GM15510 (cell line): Measurements from ENCODE around the gene PIK3C3.

Experiments used
- POLR2A ChIP-seq: IDR thresholded peaks from 3 replicates; pipeline ENCODE4 v1.6.1; 2011; ENCODE audit warnings: borderline replicate concordance; ENCODE audit not compliant: insufficient read length; ENCODE audit errors: extremely low read depth

The PIK3C3 gene

DNA sequence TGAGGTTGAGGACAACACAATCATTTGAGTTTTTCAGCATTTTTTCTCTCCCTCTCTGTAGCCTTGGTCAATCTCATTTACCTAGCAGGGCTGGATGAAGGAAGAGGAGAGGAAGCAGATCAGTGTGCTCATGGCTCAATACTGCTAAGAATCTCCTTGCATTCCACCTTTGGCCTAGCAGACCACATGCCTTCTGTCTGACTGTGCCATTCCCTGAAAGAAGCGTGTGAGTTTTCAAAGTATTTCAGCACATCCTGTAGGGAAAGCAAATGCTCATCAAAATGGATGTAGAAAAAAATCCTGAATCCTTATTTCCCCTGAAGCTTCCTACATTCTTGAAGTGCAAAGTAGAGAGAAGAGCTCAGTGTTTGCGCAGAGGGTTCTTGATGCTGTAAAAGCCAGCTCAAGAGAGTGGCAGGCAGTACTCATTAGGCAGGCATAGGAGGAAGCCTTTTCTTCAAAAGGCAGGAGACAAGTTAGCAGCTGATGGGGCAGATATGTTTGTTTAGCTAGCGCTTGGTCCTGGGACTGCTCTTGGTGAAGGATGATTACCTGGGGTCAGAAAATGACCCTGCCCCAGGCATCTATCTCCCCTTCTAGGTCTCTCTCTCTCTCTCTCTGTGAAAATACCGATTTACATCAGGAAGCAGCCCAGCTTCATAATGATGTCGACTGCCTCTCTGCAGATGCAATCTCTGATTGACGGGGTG is 14.4 kb upstream of the PIK3C3 start:
- no peak for TF ChIP-seq POLR2A

DNA sequence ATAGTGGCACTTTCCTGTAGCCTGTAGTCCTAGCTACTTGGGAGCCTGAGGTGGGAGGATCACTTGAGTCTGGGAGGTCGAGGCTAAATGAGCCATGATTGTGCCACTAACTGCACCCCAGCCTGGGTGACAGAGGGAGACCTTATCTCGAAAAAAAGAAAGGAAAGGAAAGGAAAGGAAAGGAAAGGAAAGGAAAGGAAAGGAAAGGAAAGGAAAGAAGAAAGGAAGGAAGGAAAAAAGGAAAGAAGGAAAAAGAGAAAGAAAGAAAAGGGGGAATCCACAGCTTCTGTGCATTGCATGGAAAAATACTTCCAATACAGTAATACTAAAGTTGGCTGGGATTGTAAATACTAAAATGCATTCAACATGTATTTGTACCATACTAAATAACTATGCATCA is 12.8 kb upstream of the PIK3C3 start:
- TF ChIP-seq POLR2A, result no peak

- TF ChIP-seq POLR2A, result no peak
Observed at GRCh38 chr18:41948544-41949110, 6.4 kb upstream of the PIK3C3 start.

GRCh38 chr18:41949206-41949920 is 5.7 kb upstream of the PIK3C3 start:
- no peak for TF ChIP-seq POLR2A

GRCh38 chr18:41955688-41956087 is 654 bp downstream of the PIK3C3 start:
- no peak for TF ChIP-seq POLR2A

DNA sequence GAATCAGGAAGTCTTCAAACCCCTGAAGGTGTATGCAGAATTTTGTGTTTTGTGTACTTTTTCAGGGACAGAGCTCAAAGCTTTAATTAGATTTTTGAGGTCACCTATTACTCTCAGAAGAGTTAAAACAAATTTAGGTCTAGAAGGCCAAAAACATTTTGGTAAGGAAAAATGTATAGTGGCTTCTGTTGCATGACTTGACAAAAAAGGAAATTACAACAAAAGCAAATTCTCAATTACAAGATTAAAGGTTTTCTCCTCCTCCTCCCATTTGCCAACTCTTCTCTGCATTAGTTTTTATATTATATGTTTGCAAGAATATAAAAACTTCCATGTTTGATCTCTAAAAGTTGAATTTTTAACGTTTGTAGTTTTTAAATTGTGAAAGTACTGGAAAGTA is 4.0 kb downstream of the PIK3C3 start:
- TF ChIP-seq POLR2A, result no peak

GRCh38 chr18:41965634-41966255 is 10.7 kb downstream of the PIK3C3 start:
- no peak for TF ChIP-seq POLR2A

GRCh38 chr18:41966943-41967342 is 11.9 kb downstream of the PIK3C3 start:
- TF ChIP-seq POLR2A, result no peak

DNA sequence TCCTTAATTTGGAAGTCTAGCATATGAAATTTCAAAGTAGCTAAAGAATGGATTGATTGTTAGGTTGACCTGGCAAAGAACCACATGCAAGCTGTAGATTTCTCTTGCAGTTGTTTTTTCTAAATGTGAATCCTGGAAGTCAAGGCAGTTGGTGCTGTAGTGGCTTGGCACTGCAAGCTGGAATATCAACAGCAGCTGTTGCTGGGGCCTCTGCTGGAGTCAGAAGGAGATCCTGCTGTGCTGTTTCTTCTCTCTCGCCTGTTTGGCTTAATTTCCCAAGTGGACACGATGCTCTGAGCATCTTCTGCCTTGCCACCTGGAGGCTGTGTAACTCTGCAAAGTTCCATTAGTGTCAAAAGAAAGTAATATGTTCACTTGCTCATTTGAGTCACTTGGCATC is 12.6 kb downstream of the PIK3C3 start:
- TF ChIP-seq POLR2A, result no peak

GRCh38 chr18:41969881-41970280 is 14.8 kb downstream of the PIK3C3 start:
- TF ChIP-seq POLR2A, result no peak

DNA sequence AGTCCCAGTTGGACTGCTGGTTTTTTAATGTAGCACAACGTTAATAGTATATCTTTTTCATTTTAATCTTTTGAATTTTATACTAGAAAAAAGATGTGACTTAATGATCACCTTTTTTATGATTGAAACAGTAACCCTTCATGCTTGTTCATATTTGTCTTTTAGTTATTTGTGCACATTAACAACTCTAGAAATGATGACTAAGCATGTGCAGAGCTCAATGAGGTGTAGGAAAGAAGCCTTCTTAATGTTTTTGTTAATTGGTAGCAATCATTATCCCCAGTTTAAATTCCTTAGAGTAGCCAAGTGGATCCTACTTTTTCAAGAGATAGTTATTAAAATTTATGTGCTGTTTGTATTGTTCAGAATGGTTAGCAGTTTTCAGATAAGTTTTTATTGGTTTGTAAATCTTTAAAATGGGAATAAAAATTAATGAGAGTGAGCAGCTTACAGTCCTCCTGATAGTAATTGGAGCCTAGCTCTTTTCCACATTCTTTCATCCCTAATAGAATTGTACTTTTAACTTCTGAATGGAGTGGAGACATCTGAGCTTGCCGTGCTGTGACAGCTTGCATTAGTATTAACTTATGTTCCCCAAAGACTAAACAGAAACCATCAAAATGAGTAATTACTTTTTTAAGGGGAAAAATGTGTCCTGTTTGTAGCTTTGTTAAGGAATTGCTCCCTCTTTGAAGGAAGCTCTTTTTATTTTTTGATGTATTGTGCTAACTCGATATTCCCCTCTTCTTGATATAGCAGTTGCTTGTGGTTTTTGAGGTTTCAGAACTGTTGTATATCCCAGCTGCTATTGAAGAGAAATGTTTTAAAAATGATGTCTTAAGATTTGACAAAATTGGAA is 17.3 kb downstream of the PIK3C3 start:
- TF ChIP-seq POLR2A, result no peak

DNA sequence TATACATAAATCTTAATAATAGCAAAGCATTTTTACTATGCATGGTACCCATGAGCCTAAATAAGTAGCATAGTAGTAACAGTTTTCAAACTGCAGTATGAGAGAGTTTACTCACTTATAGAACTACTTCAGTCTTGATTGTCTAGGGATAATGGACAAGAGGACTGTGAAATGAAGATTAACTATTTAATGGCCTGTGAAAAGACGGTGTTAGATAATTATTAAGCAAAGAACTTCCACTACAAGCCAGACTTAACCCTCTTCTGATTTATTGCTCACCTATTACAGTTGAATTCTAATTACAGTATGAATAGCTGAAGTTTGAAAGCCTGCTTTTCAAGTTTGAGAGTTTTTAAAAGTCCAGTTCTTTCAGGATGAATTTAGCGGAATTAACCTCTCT is 18.9 kb downstream of the PIK3C3 start:
- TF ChIP-seq POLR2A, result no peak

- no peak for TF ChIP-seq POLR2A
Observed at GRCh38 chr18:41974796-41975201, 19.8 kb downstream of the PIK3C3 start.

GRCh38 chr18:41975284-41975683 is 20.2 kb downstream of the PIK3C3 start:
- no peak for TF ChIP-seq POLR2A

DNA sequence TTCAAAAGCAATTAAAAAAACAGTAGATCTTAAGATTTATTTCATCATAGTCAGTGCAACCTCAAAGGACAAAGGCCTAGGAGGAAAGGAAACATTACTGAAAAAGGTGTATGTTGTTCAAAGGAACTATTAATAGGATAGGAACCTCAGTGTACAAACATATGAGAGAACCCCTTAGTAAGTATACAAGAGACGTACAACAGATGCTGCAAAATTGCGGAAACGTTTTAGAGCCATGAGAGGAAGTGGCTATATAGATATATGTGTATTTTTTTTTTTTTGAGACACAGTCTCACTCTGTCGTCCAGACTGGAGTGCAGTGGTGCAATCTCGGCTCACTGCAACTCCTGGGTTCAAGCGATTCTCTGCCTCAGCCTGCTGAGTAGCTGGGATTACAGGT is 22.2 kb downstream of the PIK3C3 start:
- no peak for TF ChIP-seq POLR2A

DNA sequence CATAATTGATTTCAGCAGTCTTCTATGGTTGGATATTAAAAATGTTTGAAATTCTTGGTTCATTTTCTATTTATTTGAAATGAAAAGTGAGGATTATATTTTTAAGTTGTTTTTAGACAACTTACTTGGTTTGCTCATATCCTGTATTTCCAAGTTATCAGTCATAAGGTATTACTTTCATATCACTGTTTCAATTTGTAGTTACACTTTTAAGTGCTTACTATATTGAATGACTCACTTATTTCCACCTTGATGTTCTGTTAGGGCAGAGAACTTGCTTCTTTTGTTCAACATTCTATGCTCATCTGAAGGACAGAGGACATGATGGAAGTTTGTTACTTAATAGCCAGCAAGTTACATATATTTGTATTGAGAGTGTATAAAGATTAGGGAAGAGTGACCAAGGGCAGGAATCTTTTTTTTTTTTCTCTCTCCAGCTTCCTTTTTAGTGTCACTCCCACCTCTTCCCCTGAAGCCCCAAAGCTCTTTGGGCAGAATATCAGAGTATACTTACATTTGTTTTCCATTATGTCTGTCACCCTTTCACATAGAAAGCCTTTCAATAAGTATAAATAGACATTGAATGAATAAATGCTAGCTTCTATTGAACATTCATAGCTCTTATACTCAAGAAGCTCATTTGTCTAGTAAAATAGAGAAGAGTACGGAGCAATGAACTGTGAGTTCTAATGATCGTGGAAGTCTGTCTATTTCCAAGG is 28.1 kb downstream of the PIK3C3 start:
- no peak for TF ChIP-seq POLR2A
